Loucy (cell line): ENCODE results near the gene NXNL2.
A peak's percentile ranks its signal among the peaks of the same experiment; 100 is the strongest.

Experiments
- CTCF ChIP-seq: fragments of 200-600 bp; sonication (generic); conservative IDR thresholded peaks from 2 replicates; pipeline ENCODE4 v1.5.1; 2014; ENCODE audit warnings: mild to moderate bottlenecking, antibody characterized with exemption, low read length
- EZH2phosphoT487 ChIP-seq: fragments of 200-600 bp; IDR thresholded peaks from 2 replicates; pipeline ENCODE4 v1.6.1; 2018; ENCODE audit warnings: antibody characterized with exemption, mild to moderate bottlenecking, moderate library complexity, borderline replicate concordance

- TF ChIP-seq CTCF, result peak; percentile 84
- no peak for TF ChIP-seq EZH2phosphoT487
Observed at GRCh38 chr9:88593537-88594185, 58.7 kb downstream of the NXNL2 start.
